Endodermal cell (in vitro differentiated cells): ENCODE data around the gene NOCT. TPM values are rescaled to one million over a fixed set of nuclear protein-coding genes. Genes with fewer than 3 reads are reported as not detected.

Experiments used
- DNase-seq: peaks from one replicate; pipeline ENCODE4 v3.0.0-alpha.2; 2017
- H3K27ac ChIP-seq: 2 replicates; pipeline ENCODE4 v1.5.1; 2013; ENCODE audit warnings: mild to moderate bottlenecking, low read depth, low read length, moderate library complexity
- H3K27me3 ChIP-seq: 2 replicates; pipeline ENCODE4 v1.6.1; 2013; ENCODE audit warnings: mild to moderate bottlenecking, low read length, moderate library complexity; ENCODE audit not compliant: insufficient read depth, control insufficient read depth, poor library complexity, severe bottlenecking
- H3K36me3 ChIP-seq: 2 replicates; pipeline ENCODE4 v1.7.0; 2013; ENCODE audit warnings: mild to moderate bottlenecking, low read length, moderate library complexity; ENCODE audit not compliant: control insufficient read depth, insufficient read depth
- H3K4me1 ChIP-seq: one replicate; pipeline ENCODE4 v1.7.0; 2013; ENCODE audit warnings: low read length; ENCODE audit not compliant: control insufficient read depth, insufficient read depth
- H3K4me3 ChIP-seq: 2 replicates; pipeline ENCODE4 v1.5.1; 2013; ENCODE audit warnings: mild to moderate bottlenecking, low read length, moderate library complexity
- H3K9ac ChIP-seq: 2 replicates; pipeline ENCODE4 v1.6.1; 2013; ENCODE audit warnings: mild to moderate bottlenecking, low read length, moderate library complexity; ENCODE audit not compliant: poor library complexity, severe bottlenecking; ENCODE audit errors: extremely low read depth
- H3K9me3 ChIP-seq: 2 replicates; pipeline ENCODE4 v1.6.1; 2013; ENCODE audit warnings: mild to moderate bottlenecking, low read length, moderate library complexity; ENCODE audit not compliant: control insufficient read depth
- H3K27ac Mint-ChIP-seq: 2 replicates; pipeline ENCODE4 v1.8.0; 2020; ENCODE audit warnings: mixed read lengths
- H3K27me3 Mint-ChIP-seq: 2 replicates; pipeline ENCODE4 v1.8.0; 2021; ENCODE audit warnings: mild to moderate bottlenecking, mixed read lengths; ENCODE audit not compliant: insufficient read depth
- H3K36me3 Mint-ChIP-seq: 2 replicates; pipeline ENCODE4 v1.8.0; 2020; ENCODE audit warnings: low read depth, mixed read lengths
- H3K4me1 Mint-ChIP-seq: 2 replicates; pipeline ENCODE4 v1.8.0; 2020; ENCODE audit warnings: mixed read lengths
- H3K4me3 Mint-ChIP-seq: 2 replicates; pipeline ENCODE4 v1.8.0; 2020; ENCODE audit warnings: mild to moderate bottlenecking, moderate library complexity, mixed read lengths
- H3K9me3 Mint-ChIP-seq: 2 replicates; pipeline ENCODE4 v1.8.0; 2020; ENCODE audit warnings: mild to moderate bottlenecking, mixed read lengths
- CTCF ChIP-seq: fragments of 200-600 bp; sonication (generic); conservative IDR thresholded peaks from 2 replicates; pipeline ENCODE4 v1.5.0; 2021; ENCODE audit warnings: antibody characterized with exemption, mild to moderate bottlenecking
- WGBS, 2 experiments: methylation state at CpG; one replicate each; pipeline versions ENCODE4 v1.1.5 to v1.1.7; 2013; ENCODE audit warnings: missing lambda C conversion rate in 2 of 2, mixed read lengths in 1 of 2; ENCODE audit not compliant: insufficient coverage in 1 of 2, insufficient read length in 1 of 2; 5-methylcytosine and 5-hydroxymethylcytosine counted together
- total RNA-seq, 2 donors: library from RNA; stranded (reverse); fragmentation: NEBNext Ultra II Directional in 1 of 2; extraction: Animal tissue kit (Norgen Biotek cat#: 25700) in 1 of 2; gene quantifications; 2 replicates in 1 of 2; 3 replicates in 1 of 2; pipeline ENCODE4 v1.2.1, GENCODE V29; 2021

Gene NOCT
- total RNA-seq, 2 donors from 2014 or later = 11.7 to 22.3 TPM

GRCh38 chr4:139011225-139011950, 4.2 kb upstream of the NOCT start:
- H3K27ac ChIP-seq = no peak overlapping the region
- 87 to 91% methylated on average over 15 to 16 of the region's 16 CpGs for WGBS, 2 experiments
- no peaks in the 10 kb centered on the region for H3K27me3 ChIP-seq
- Mint-ChIP-seq H3K9me3 (peaks cover 12% of the 10 kb centered on the region), H3K27ac (no peak overlapping the region), H3K27me3 (no peaks in the 10 kb centered on the region), H3K4me3 (no peak overlapping the region), H3K36me3 (no peaks in the 10 kb centered on the region), H3K4me1 (peaks cover 23% of the 10 kb centered on the region)
- H3K9me3 ChIP-seq = peaks cover 10% of the 10 kb centered on the region
- H3K36me3 ChIP-seq = no peaks in the 10 kb centered on the region
- DNase-seq = no peak
- H3K4me1 ChIP-seq = peaks cover 11% of the 10 kb centered on the region
- TF ChIP-seq CTCF = no peak
- no peak overlapping the region for H3K4me3 ChIP-seq
- no peak overlapping the region for H3K9ac ChIP-seq

GRCh38 chr4:139014371-139015268, 961 bp upstream of the NOCT start:
- peak overlapping the region; percentile 96 for H3K9ac ChIP-seq
- H3K4me1 ChIP-seq = peaks cover 11% of the 10 kb centered on the region
- H3K36me3 Mint-ChIP-seq = peaks cover 2% of the 10 kb centered on the region
- WGBS, 2 experiments = 38 to 48% methylated on average over 8 to 9 of the region's 9 CpGs
- peak overlapping the region; percentile 99 for H3K27ac ChIP-seq
- TF ChIP-seq CTCF = no peak
- H3K27ac Mint-ChIP-seq = peak overlapping the region; percentile 100
- DNase-seq = peak; percentile 57
- H3K9me3 ChIP-seq = no peaks in the 10 kb centered on the region
- H3K9me3 Mint-ChIP-seq = no peaks in the 10 kb centered on the region
- peaks cover 38% of the 10 kb centered on the region for H3K4me1 Mint-ChIP-seq
- H3K27me3 Mint-ChIP-seq = no peaks in the 10 kb centered on the region
- peak overlapping the region; percentile 87 for H3K4me3 Mint-ChIP-seq
- H3K36me3 ChIP-seq = no peaks in the 10 kb centered on the region
- peak overlapping the region; percentile 86 for H3K4me3 ChIP-seq
- no peaks in the 10 kb centered on the region for H3K27me3 ChIP-seq

- Histone ChIP-seq H3K4me3 (peak overlapping the region; percentile 86), H3K9me3 (no peaks in the 10 kb centered on the region), H3K27ac (peak overlapping the region; percentile 99), H3K9ac (peak overlapping the region; percentile 96), H3K4me1 (peaks cover 13% of the 10 kb centered on the region), H3K36me3 (no peaks in the 10 kb centered on the region), H3K27me3 (no peaks in the 10 kb centered on the region)
- Mint-ChIP-seq H3K4me1 (peaks cover 45% of the 10 kb centered on the region), H3K36me3 (peaks cover 2% of the 10 kb centered on the region), H3K4me3 (peak overlapping the region; percentile 87), H3K9me3 (no peaks in the 10 kb centered on the region), H3K27me3 (no peaks in the 10 kb centered on the region), H3K27ac (peak overlapping the region; percentile 95)
- WGBS, 2 experiments = 0% methylated on average over 27 to 55 of the region's 55 CpGs
- TF ChIP-seq CTCF = no peak
- DNase-seq = peak; percentile 73
Measured at GRCh38 chr4:139015948-139016471, 429 bp downstream of the NOCT start.
